HCT116 (cell line): ENCODE data around the gene SLC1A3. TPM values are rescaled to one million over a fixed set of nuclear protein-coding genes. Genes with fewer than 3 reads are reported as not detected.

Experiments used
- ATAC-seq: fragments of 200-7000 bp; cut with Tn5 transposase; 2 replicates; pipeline ENCODE4 v1.9.1; 2020; ENCODE audit warnings: mild to moderate bottlenecking, moderate library complexity
- BruUV-seq: library from RNA; stranded (reverse); fragments of 400-500 nt; replicated peaks from 2 replicates; lab custom pipeline; 2021; lab: Mats Ljungman, UMichigan
- CTCF ChIA-PET: fragments of 300-600 bp; sonication (Branson Sonifier 250); formaldehyde crosslinking; loops from one replicate; lab custom pipeline; 2021; ENCODE audit warnings: antibody characterized with exemption; lab: Charles Lee
- POLR2A ChIA-PET: fragments of 300-600, 350-600 bp; sonication (Branson Sonifier 250); formaldehyde crosslinking; loops from one replicate; lab custom pipeline; 2021; ENCODE audit warnings: antibody characterized with exemption; lab: Charles Lee
- RAD21 ChIA-PET, 2 experiments: fragments of 300-600 bp; sonication (Branson Sonifier 250); formaldehyde crosslinking; loops; one replicate each; lab custom pipeline; 2023; ENCODE audit warnings: low total read pairs in 2 of 2; ENCODE audit not compliant: uncharacterized antibody in 2 of 2, unreplicated experiment in 2 of 2, low non-redundant PET in 1 of 2; lab: Charles Lee
- DNase-seq: peaks from one replicate; pipeline ENCODE4 v3.0.0-alpha.2; 2010; ENCODE audit warnings: low read depth, low spot score
- H2AFZ ChIP-seq: fragments of 200-600 bp; shearing (Covaris generic), sonication (generic); 2 replicates; pipeline ENCODE4 v1.6.1; 2017; ENCODE audit warnings: low read depth, mixed run types, mixed read lengths, antibody characterized with exemption, low read length; ENCODE audit not compliant: poor library complexity, severe bottlenecking
- H3K27ac ChIP-seq: 2 replicates; pipeline ENCODE4 v1.5.1; 2012; ENCODE audit warnings: low read depth, low read length
- H3K27me3 ChIP-seq: fragments of 200-600 bp; sonication (generic); 2 replicates; pipeline ENCODE4 v1.6.1; 2016; ENCODE audit warnings: mixed run types, low read length, mixed read lengths; ENCODE audit not compliant: insufficient read depth
- H3K36me3 ChIP-seq, 2 experiments: fragments of 200-500 bp in 1 of 2; fragments of 200-600 bp in 1 of 2; sonication (Bioruptor generic) in 1 of 2; sonication (generic) in 1 of 2; 2 replicates each; pipeline versions ENCODE4 v1.5.1 to v1.6.1; 2014 to 2016; ENCODE audit warnings: low read length in 2 of 2, inconsistent platforms in 1 of 2, mixed read lengths in 1 of 2, mixed run types in 1 of 2; ENCODE audit not compliant: insufficient read depth in 2 of 2, control insufficient read depth in 1 of 2
- H3K4me1 ChIP-seq, 2 experiments: fragments of 200-600 bp in 1 of 2; sonication (generic) in 1 of 2; 2 replicates each; pipeline versions ENCODE4 v1.5.1 to v1.6.1; 2012 to 2017; ENCODE audit warnings: low read length in 2 of 2, inconsistent platforms in 1 of 2, mild to moderate bottlenecking in 1 of 2, mixed read lengths in 1 of 2, mixed run types in 1 of 2, moderate library complexity in 1 of 2; ENCODE audit not compliant: insufficient read depth in 2 of 2, control insufficient read depth in 1 of 2
- H3K4me2 ChIP-seq: fragments of 200-600 bp; sonication (generic); 2 replicates; pipeline ENCODE4 v1.6.1; 2017; ENCODE audit warnings: mixed run types, low read length, mixed read lengths
- H3K4me3 ChIP-seq, 2 experiments: fragments of 200-600 bp in 1 of 2; sonication (generic) in 1 of 2; replicated peaks in 1 of 2; 2 replicates each; pipeline ENCODE4 v1.5.1; 2011 to 2016; ENCODE audit warnings: low read length in 2 of 2, control low read depth in 1 of 2, low read depth in 1 of 2, mild to moderate bottlenecking in 1 of 2, mixed read lengths in 1 of 2, mixed run types in 1 of 2
- H3K79me2 ChIP-seq: fragments of 200-600 bp; sonication (generic); 2 replicates; pipeline ENCODE4 v1.6.1; 2017; ENCODE audit warnings: mild to moderate bottlenecking, mixed run types, low read length, moderate library complexity, mixed read lengths; ENCODE audit not compliant: insufficient read depth
- H3K9ac ChIP-seq: fragments of 200-600 bp; sonication (generic); 2 replicates; pipeline ENCODE4 v1.6.1; 2016; ENCODE audit warnings: low read length, mixed read lengths
- H3K9me2 ChIP-seq: fragments of 200-600 bp; sonication (generic), shearing (Covaris generic); 2 replicates; pipeline ENCODE4 v1.6.1; 2017; ENCODE audit warnings: mixed run types, mild to moderate bottlenecking, moderate library complexity; ENCODE audit not compliant: insufficient read depth
- H3K9me3 ChIP-seq, 2 experiments: fragments of 200-500 bp in 1 of 2; fragments of 200-600 bp in 1 of 2; sonication (Bioruptor generic) in 1 of 2; sonication (generic) in 1 of 2; 2 replicates each; pipeline ENCODE4 v1.6.1; 2014 to 2017; ENCODE audit warnings: low read length in 2 of 2, mixed read lengths in 2 of 2, inconsistent platforms in 1 of 2, low read depth in 1 of 2, mild to moderate bottlenecking in 1 of 2, mixed run types in 1 of 2, moderate library complexity in 1 of 2; ENCODE audit not compliant: control insufficient read depth in 1 of 2, insufficient read depth in 1 of 2
- H4K20me1 ChIP-seq: fragments of 200-600 bp; sonication (generic), shearing (Covaris generic); 2 replicates; pipeline ENCODE4 v1.6.1; 2017; ENCODE audit warnings: mixed run types, mild to moderate bottlenecking, moderate library complexity; ENCODE audit not compliant: insufficient read depth
- EZH2 ChIP-seq: fragments of 200-600 bp; sonication (generic); IDR thresholded peaks from 2 replicates; pipeline ENCODE4 v1.6.1; 2017; ENCODE audit warnings: antibody characterized with exemption, mixed run types
- JUND ChIP-seq: IDR thresholded peaks from 2 replicates; pipeline ENCODE4 v1.6.1; 2012
- SIN3A ChIP-seq: IDR thresholded peaks from 2 replicates; pipeline ENCODE4 v1.6.1; 2012; ENCODE audit warnings: low read depth
- SRF ChIP-seq: IDR thresholded peaks from 2 replicates; pipeline ENCODE4 v1.6.1; 2012; ENCODE audit warnings: low read depth
- TCF7L2 ChIP-seq: IDR thresholded peaks from 2 replicates; pipeline ENCODE4 v1.7.0; 2011; ENCODE audit warnings: borderline replicate concordance, inconsistent platforms; ENCODE audit not compliant: insufficient read depth, insufficient read length; ENCODE audit errors: extremely low read depth
- YY1 ChIP-seq: IDR thresholded peaks from 2 replicates; pipeline ENCODE4 v1.6.1; 2011; ENCODE audit warnings: low read length, low read depth, moderate library complexity, mild to moderate bottlenecking; ENCODE audit not compliant: insufficient replicate concordance; ENCODE audit errors: extremely low read depth
- ZFX ChIP-seq: fragments of 450-650 bp; IDR thresholded peaks from 2 replicates; pipeline ENCODE4 v1.6.1; 2017
- intact Hi-C: fragments of 100-400 bp; cut with micrococcal nuclease; formaldehyde crosslinking; loops from 2 replicates; pipeline ENCODE4 v1.10.0; 2022
- total RNA-seq: library from RNA; stranded (reverse); gene quantifications from one replicate; pipeline ENCODE4 v1.2.1, GENCODE V29; 2021; ENCODE audit not compliant: unreplicated experiment
- TF ChIP-seq, protein P1 (sequence below), 3 experiments: fragments of 200-600 bp in 1 of 3; sonication (generic) in 1 of 3; IDR thresholded peaks in 2 of 3; conservative IDR thresholded peaks in 1 of 3; 2 replicates each; pipeline ENCODE4 v1.5.1; 2012 to 2017; ENCODE audit warnings: low read depth in 2 of 3, low read length in 2 of 3, antibody characterized with exemption in 1 of 3, borderline replicate concordance in 1 of 3, control low read depth in 1 of 3, mild to moderate bottlenecking in 1 of 3, mixed read lengths in 1 of 3, mixed run types in 1 of 3, moderate library complexity in 1 of 3; ENCODE audit not compliant: insufficient read depth in 1 of 3

The SLC1A3 gene
- total RNA-seq, 1 experiment from 2014 or later, result 12.9 TPM

DNA sequence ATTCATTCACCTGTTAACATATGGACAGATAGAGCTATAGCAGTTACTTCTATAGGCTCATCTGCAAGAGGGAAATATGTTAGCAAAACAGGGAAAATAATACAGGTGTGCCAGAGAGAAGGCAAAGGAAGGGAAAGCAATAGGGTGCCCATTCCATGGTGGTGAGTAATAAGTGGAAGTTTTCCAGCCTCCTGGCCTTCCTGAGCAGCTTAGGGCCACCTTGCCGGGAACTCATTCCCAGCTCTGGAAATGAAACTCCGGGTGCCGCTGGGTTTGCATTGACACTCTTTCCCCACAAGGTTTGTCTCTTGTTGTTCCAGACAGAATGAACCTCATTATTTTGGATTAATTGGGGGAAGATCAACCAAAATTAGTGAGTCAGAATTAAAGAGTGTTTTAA is 58.4 kb downstream of the SLC1A3 start (continued):
- TF ChIP-seq, protein P1, sequence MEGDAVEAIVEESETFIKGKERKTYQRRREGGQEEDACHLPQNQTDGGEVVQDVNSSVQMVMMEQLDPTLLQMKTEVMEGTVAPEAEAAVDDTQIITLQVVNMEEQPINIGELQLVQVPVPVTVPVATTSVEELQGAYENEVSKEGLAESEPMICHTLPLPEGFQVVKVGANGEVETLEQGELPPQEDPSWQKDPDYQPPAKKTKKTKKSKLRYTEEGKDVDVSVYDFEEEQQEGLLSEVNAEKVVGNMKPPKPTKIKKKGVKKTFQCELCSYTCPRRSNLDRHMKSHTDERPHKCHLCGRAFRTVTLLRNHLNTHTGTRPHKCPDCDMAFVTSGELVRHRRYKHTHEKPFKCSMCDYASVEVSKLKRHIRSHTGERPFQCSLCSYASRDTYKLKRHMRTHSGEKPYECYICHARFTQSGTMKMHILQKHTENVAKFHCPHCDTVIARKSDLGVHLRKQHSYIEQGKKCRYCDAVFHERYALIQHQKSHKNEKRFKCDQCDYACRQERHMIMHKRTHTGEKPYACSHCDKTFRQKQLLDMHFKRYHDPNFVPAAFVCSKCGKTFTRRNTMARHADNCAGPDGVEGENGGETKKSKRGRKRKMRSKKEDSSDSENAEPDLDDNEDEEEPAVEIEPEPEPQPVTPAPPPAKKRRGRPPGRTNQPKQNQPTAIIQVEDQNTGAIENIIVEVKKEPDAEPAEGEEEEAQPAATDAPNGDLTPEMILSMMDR (IDR thresholded peaks at IDR 0.05 in 2 of 3, conservative IDR thresholded peaks at IDR 0.05 in 1 of 3; ENCODE audit: borderline replicate concordance in 1 of 3, insufficient read depth in 1 of 3, low read depth in 2 of 3, low read length in 2 of 3), result no peak
- TF ChIP-seq, all 23 proteins: peak for 9

DNA sequence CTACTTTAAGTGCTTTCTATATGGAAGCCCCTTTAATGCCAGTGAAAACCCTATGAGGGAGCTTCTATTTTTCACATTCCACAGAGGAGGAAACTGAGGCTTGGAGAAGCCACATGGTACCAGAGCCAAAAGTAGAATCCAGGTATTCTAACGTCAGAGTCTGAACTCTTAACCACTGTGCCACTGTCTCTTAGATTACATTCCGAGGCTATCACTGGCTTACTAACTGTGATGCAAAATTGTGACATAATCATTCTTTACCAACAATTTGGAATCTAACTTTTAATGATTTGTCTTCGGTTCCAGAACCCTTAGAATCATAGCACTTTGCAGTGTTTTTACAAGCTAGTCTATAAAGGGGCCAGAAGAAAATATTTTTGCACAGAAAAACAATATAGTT is 59.2 kb downstream of the SLC1A3 start:
- H3K9me3 ChIP-seq, result no peaks in the 10 kb centered on the region
- H3K9me2 ChIP-seq, result no peaks in the 10 kb centered on the region
- no TSS peak for BruUV-seq
- CTCF ChIA-PET, result interaction anchor here (0.7 to 1.9 kb wide), 2 partner anchors 31 to 587 kb away, joined by 3 to 4 read pairs; no protein-coding TSS in a partner anchor
- TF ChIP-seq SRF, result no peak
- RAD21 ChIA-PET, result no interaction called here
- H3K27me3 ChIP-seq, result no peaks in the 10 kb centered on the region
- H3K4me1 ChIP-seq, result peaks cover 14 to 23% of the 10 kb centered on the region in 2 experiments
- H3K36me3 ChIP-seq, result no peaks in the 10 kb centered on the region
- intact Hi-C loops, result no loop called here
- no peak overlapping the region for H3K27ac ChIP-seq
- DNase-seq (no peak), ATAC-seq (no peak)
- peak overlapping the region; percentile 76 for H3K4me2 ChIP-seq
- peak overlapping the region; percentile 38 for H2AFZ ChIP-seq
- H3K9ac ChIP-seq, result 0 out of 2 replicates have a peak overlapping the region, but pooled peaks have one; percentile 38
- no peaks in the 10 kb centered on the region for H3K79me2 ChIP-seq
- no peaks in the 10 kb centered on the region for H4K20me1 ChIP-seq
- H3K4me3 ChIP-seq, result no peak overlapping the region
- POLR2A ChIA-PET, result interaction anchor here (0.6 kb wide), 1 partner anchor 64 kb away, joined by 4 read pairs; no protein-coding TSS in a partner anchor

DNA sequence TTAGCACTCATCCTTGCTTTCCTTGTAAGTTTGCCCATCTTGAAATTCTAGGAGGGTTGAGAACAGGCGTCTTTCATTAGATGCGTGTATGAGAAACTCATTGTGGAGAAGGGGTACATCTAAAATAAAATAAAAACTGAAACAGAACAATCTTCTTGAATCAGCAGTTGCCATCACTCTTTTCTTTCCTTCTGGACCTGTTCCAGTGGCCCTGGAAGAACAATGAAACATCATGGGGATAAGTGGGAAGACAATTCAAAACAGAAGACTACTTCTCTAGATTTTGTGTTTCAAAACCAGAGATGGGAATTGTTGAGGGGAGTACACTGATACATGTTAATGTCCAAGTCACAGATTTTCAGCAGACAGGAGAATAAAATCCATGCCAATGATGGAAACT is 59.9 kb downstream of the SLC1A3 start:
- Histone ChIP-seq H3K36me3 (no peaks in the 10 kb centered on the region), H3K9me3 (no peaks in the 10 kb centered on the region), H3K4me2 (no peak overlapping the region), H3K9me2 (no peaks in the 10 kb centered on the region), H3K9ac (no peak overlapping the region), H3K79me2 (no peaks in the 10 kb centered on the region), H3K27ac (no peak overlapping the region), H3K4me1 (peaks cover 14 to 23% of the 10 kb centered on the region in 2 experiments), H3K4me3 (no peak overlapping the region), H3K27me3 (no peaks in the 10 kb centered on the region), H4K20me1 (no peaks in the 10 kb centered on the region), H2AFZ (no peak overlapping the region)
- TF ChIP-seq TCF7L2 (no peak), ZFX (no peak), YY1 (no peak), JUND (no peak), SIN3A (no peak), EZH2 (no peak)
- TF ChIP-seq, protein P1 (IDR thresholded peaks at IDR 0.05 in 2 of 3, conservative IDR thresholded peaks at IDR 0.05 in 1 of 3; ENCODE audit: borderline replicate concordance in 1 of 3, insufficient read depth in 1 of 3, low read depth in 2 of 3, low read length in 2 of 3), result no peak
- RAD21 ChIA-PET, result no interaction called here
- POLR2A ChIA-PET, result no interaction called here
- intact Hi-C loops, result no loop called here
- no TSS peak for BruUV-seq
- CTCF ChIA-PET, result interaction anchor here (1.9 kb wide), 1 partner anchor 30 kb away, joined by 4 read pairs; no protein-coding TSS in a partner anchor
- ATAC-seq (no peak), DNase-seq (no peak)
